ENCODE data around the gene ELP1. TPM values are rescaled to one million over a fixed set of nuclear protein-coding genes. Genes with fewer than 3 reads are reported as not detected.

Gene ELP1
- total and polyA plus RNA-seq, 4 donors = 4.3 to 20.0 (median 16.7) TPM

DNA sequence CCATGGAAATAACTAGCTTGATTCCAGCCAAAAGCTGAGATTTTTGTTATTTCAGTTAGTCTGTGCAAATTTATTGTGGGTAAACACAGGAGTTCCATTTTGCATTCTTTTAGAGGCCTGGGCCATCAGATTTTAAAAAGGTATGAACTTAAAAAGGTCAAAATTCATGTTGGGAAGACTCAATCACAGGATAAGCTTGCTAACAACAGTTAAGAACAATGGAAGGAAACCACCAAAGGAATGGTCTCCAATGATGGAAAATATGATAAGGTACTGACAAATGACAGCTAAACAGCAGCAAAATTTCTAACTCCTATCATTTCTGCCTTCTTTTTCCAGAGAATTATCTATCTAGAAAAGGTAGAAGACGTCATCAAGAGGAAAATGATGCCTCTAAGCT is 16.2 kb upstream of the ELP1 start:
- H3K27ac ChIP-seq (ENCODE audit: low read depth in 1 of 2, low read length in 2 of 2) = no peak overlapping the region
- no peak overlapping the region for H3K4me3 ChIP-seq (ENCODE audit: low read length in 2 of 2)
- ATAC-seq (ENCODE audit: low FRiP score) = no peak
- H3K27me3 ChIP-seq (ENCODE audit: control insufficient read depth in 1 of 2, insufficient read depth in 2 of 2, low read length in 1 of 2) = no peaks in the 10 kb centered on the region
- intact Hi-C loops (cut with DNase I) = loop anchor here (5.0 to 10.0 kb wide), 2 partner anchors 765 to 1308 kb away; no protein-coding TSS in a partner anchor
- no peaks in the 10 kb centered on the region for H3K4me1 ChIP-seq (ENCODE audit: control insufficient read depth in 1 of 2, insufficient read depth in 2 of 2, low read length in 2 of 2)
- H3K9me3 ChIP-seq (ENCODE audit: control insufficient read depth, low read length) = no peaks in the 10 kb centered on the region
- DNase-seq = no peak
- WGBS, 2 donors = 93 to 95% methylated on average over 1 of the region's 1 CpG
- no peaks in the 10 kb centered on the region for H3K36me3 ChIP-seq (ENCODE audit: control insufficient read depth in 1 of 2, insufficient read depth in 2 of 2, low read length in 1 of 2)

DNA sequence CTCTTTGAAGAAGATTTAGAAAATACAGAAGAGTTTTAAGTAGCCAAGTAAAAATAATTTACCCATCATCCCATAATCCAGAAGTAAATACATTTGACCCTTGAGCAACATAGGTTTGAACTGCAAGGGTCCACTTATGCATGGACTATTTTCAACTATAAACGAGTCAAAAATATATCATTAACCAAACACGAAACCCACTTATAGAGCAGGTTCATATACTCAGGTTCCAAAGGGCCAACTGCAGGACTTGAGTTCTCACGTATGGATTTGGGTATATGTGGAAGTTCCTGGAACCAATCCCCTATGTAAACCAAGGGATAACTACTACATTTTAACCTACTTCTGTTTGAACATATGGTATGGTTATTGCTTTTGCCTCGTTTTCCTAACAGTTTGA is 6.1 kb upstream of the ELP1 start:
- no peak for ATAC-seq (ENCODE audit: low FRiP score)
- no peak overlapping the region for H3K27ac ChIP-seq (ENCODE audit: low read depth in 1 of 2, low read length in 2 of 2)
- DNase-seq = no peak
- no peaks in the 10 kb centered on the region for H3K27me3 ChIP-seq (ENCODE audit: control insufficient read depth in 1 of 2, insufficient read depth in 2 of 2, low read length in 1 of 2)
- intact Hi-C loops (cut with DNase I) = loop anchor here in 1 of 2 donors (10.0 kb wide), 1 partner anchor 385 kb away; the partner anchor contains the start of gene EPB41L4B
- H3K9me3 ChIP-seq (ENCODE audit: control insufficient read depth, low read length) = no peaks in the 10 kb centered on the region
- peaks cover 0 to 4% of the 10 kb centered on the region in 2 donors for H3K36me3 ChIP-seq (ENCODE audit: control insufficient read depth in 1 of 2, insufficient read depth in 2 of 2, low read length in 1 of 2)
- H3K4me3 ChIP-seq (ENCODE audit: low read length in 2 of 2) = no peak overlapping the region
- peaks cover 0 to 2% of the 10 kb centered on the region in 2 donors for H3K4me1 ChIP-seq (ENCODE audit: control insufficient read depth in 1 of 2, insufficient read depth in 2 of 2, low read length in 2 of 2)
- 83 to 86% methylated on average over 4 of the region's 4 CpGs for WGBS, 2 donors

DNA sequence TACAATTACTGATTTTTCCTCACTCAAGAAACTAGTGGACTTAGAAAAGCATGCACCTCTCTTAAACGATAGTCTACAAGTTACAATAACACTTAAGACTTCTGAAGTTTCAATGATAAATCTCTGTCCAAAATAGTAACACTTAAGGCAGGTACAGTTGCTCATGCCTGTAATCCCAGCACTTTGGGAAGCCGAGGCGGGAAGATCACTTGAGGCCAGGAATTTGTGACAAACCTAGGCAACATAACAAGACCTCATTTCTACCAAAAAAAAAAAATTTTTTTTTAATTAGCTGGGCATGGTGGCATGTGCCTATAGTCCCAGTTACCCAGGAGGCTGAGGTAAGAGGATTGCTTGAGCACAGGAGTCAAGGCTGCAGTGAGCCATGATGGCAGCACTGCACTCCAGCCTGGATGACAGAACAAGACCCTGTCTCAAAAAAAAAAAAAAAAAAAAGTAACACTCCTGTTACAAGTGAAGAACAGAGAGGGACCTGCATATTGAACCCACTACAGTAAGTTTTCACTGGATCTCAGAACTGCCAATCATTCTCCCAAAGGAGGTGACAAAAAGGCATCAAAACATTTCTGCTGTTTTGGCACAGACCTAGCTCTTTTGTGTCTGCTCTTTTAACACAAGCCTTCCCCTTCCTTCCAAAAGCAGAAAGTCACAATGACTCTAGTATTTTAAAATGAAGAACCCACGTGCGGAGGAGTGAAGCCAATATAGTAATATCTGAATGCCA is 3.8 kb upstream of the ELP1 start:
- no peak for ATAC-seq (ENCODE audit: low FRiP score)
- DNase-seq = no peak
- intact Hi-C loops (cut with DNase I) = loop anchor here in 1 of 2 donors (10.0 kb wide), 1 partner anchor 387 kb away; the partner anchor contains the start of gene EPB41L4B
- H3K9me3 ChIP-seq (ENCODE audit: control insufficient read depth, low read length) = no peaks in the 10 kb centered on the region
- H3K4me3 ChIP-seq (ENCODE audit: low read length in 2 of 2) = no peak overlapping the region
- H3K27ac ChIP-seq (ENCODE audit: low read depth in 1 of 2, low read length in 2 of 2) = no peak overlapping the region
- peaks cover 0 to 2% of the 10 kb centered on the region in 2 donors for H3K4me1 ChIP-seq (ENCODE audit: control insufficient read depth in 1 of 2, insufficient read depth in 2 of 2, low read length in 2 of 2)
- H3K36me3 ChIP-seq (ENCODE audit: control insufficient read depth in 1 of 2, insufficient read depth in 2 of 2, low read length in 1 of 2) = peaks cover 0 to 4% of the 10 kb centered on the region in 2 donors
- H3K27me3 ChIP-seq (ENCODE audit: control insufficient read depth in 1 of 2, insufficient read depth in 2 of 2, low read length in 1 of 2) = no peaks in the 10 kb centered on the region
- 76 to 82% methylated on average over 5 of the region's 5 CpGs for WGBS, 2 donors

- DNase-seq = peak; percentile 78 to 91
- H3K4me3 ChIP-seq (ENCODE audit: low read length in 2 of 2) = peak within 1 kb of the TSS; percentile 61 to 62
- intact Hi-C loops (cut with DNase I) = loop anchor here in 1 of 2 donors (1.0 to 10.0 kb wide), 3 partner anchors 75 to 390 kb away; partner anchors contain the start of gene EPB41L4B
Observed at GRCh38 chr9:108934323-108934893, 484 bp upstream of the ELP1 start, which contains the start of gene ABITRAM. Gene ABITRAM (plus strand): TSS chr9:108934400. CDS start chr9:108934487, 87 bp downstream.

GRCh38 chr9:108933231-108933717 is 650 bp downstream of the ELP1 start:
- H3K4me1 ChIP-seq (ENCODE audit: control insufficient read depth in 1 of 2, insufficient read depth in 2 of 2, low read length in 2 of 2) = peaks cover 0 to 5% of the 10 kb centered on the region in 2 donors
- H3K9me3 ChIP-seq (ENCODE audit: control insufficient read depth, low read length) = no peaks in the 10 kb centered on the region
- H3K4me3 ChIP-seq (ENCODE audit: low read length in 2 of 2) = peak overlapping the region; percentile 61 to 62
- no peaks in the 10 kb centered on the region for H3K27me3 ChIP-seq (ENCODE audit: control insufficient read depth in 1 of 2, insufficient read depth in 2 of 2, low read length in 1 of 2)
- peak overlapping the region in 1 of 2 donors; percentile 64 for H3K27ac ChIP-seq (ENCODE audit: low read depth in 1 of 2, low read length in 2 of 2)
- DNase-seq (no peak), ATAC-seq (ENCODE audit: low FRiP score) (no peak)
- H3K36me3 ChIP-seq (ENCODE audit: control insufficient read depth in 1 of 2, insufficient read depth in 2 of 2, low read length in 1 of 2) = peaks cover 0 to 2% of the 10 kb centered on the region in 2 donors
- 0 to 1% methylated on average over 25 of the region's 25 CpGs for WGBS, 2 donors
- intact Hi-C loops (cut with DNase I) = loop anchor here in 1 of 2 donors (10.0 kb wide), 1 partner anchor 392 kb away; the partner anchor contains the start of gene EPB41L4B

More at GRCh38 chr9:108934323-108934893, 484 bp upstream of the ELP1 start, which contains the start of gene ABITRAM:
- Histone ChIP-seq H3K36me3 (ENCODE audit: control insufficient read depth in 1 of 2, insufficient read depth in 2 of 2, low read length in 1 of 2) (no peaks in the 10 kb centered on the region), H3K4me1 (ENCODE audit: control insufficient read depth in 1 of 2, insufficient read depth in 2 of 2, low read length in 2 of 2) (peaks cover 0 to 5% of the 10 kb centered on the region in 2 donors), H3K27ac (ENCODE audit: low read depth in 1 of 2, low read length in 2 of 2) (peak within 1 kb of the TSS in 1 of 2 donors; percentile 79), H3K9me3 (ENCODE audit: control insufficient read depth, low read length) (no peaks in the 10 kb centered on the region), H3K27me3 (ENCODE audit: control insufficient read depth in 1 of 2, insufficient read depth in 2 of 2, low read length in 1 of 2) (no peaks in the 10 kb centered on the region)
- 0% methylated on average over 46 to 47 of the region's 47 CpGs for WGBS, 2 donors
- ATAC-seq (ENCODE audit: low FRiP score) = peak; percentile 96

DNA sequence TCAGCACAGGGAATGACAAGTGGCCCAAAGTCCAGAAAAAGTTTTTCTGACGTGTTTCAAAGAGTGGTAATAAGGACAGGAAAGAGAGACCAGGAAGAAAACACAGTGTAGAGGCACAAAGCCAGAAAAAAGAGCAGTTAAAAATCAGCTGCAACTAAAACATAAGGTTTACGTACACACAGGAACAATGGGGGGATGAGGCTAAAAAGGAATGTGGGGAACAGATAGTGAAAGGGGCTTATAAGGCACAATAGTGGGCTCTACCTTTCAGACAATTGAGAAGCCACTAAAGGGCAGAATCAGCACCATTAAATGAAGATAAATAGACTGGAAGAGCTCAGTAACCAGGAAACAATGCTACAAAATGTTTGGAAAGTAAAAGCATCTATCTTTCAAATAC is 5.5 kb downstream of the ELP1 start:
- Histone ChIP-seq H3K4me3 (ENCODE audit: low read length in 2 of 2) (no peak overlapping the region), H3K36me3 (ENCODE audit: control insufficient read depth in 1 of 2, insufficient read depth in 2 of 2, low read length in 1 of 2) (peaks cover 6 to 11% of the 10 kb centered on the region in 2 donors), H3K27ac (ENCODE audit: low read depth in 1 of 2, low read length in 2 of 2) (no peak overlapping the region), H3K4me1 (ENCODE audit: control insufficient read depth in 1 of 2, insufficient read depth in 2 of 2, low read length in 2 of 2) (peaks cover 0 to 3% of the 10 kb centered on the region in 2 donors), H3K9me3 (ENCODE audit: control insufficient read depth, low read length) (no peaks in the 10 kb centered on the region), H3K27me3 (ENCODE audit: control insufficient read depth in 1 of 2, insufficient read depth in 2 of 2, low read length in 1 of 2) (no peaks in the 10 kb centered on the region)
- intact Hi-C loops (cut with DNase I) = no loop called here
- no peak for ATAC-seq (ENCODE audit: low FRiP score)
- no peak for DNase-seq
- WGBS, 2 donors = 66 to 82% methylated on average over 2 of the region's 2 CpGs

GRCh38 chr9:108924466-108924865 is 9.5 kb downstream of the ELP1 start:
- intact Hi-C loops (cut with DNase I) = no loop called here
- Histone ChIP-seq H3K9me3 (ENCODE audit: control insufficient read depth, low read length) (no peaks in the 10 kb centered on the region), H3K4me1 (ENCODE audit: control insufficient read depth in 1 of 2, insufficient read depth in 2 of 2, low read length in 2 of 2) (no peaks in the 10 kb centered on the region), H3K27ac (ENCODE audit: low read depth in 1 of 2, low read length in 2 of 2) (no peak overlapping the region), H3K4me3 (ENCODE audit: low read length in 2 of 2) (no peak overlapping the region), H3K27me3 (ENCODE audit: control insufficient read depth in 1 of 2, insufficient read depth in 2 of 2, low read length in 1 of 2) (no peaks in the 10 kb centered on the region), H3K36me3 (ENCODE audit: control insufficient read depth in 1 of 2, insufficient read depth in 2 of 2, low read length in 1 of 2) (peaks cover 8 to 11% of the 10 kb centered on the region in 2 donors)
- no peak for DNase-seq
- no peak for ATAC-seq (ENCODE audit: low FRiP score)

GRCh38 chr9:108921200-108921599 is 12.7 kb downstream of the ELP1 start:
- Histone ChIP-seq H3K36me3 (ENCODE audit: control insufficient read depth in 1 of 2, insufficient read depth in 2 of 2, low read length in 1 of 2) (peaks cover 3 to 12% of the 10 kb centered on the region in 2 donors), H3K4me1 (ENCODE audit: control insufficient read depth in 1 of 2, insufficient read depth in 2 of 2, low read length in 2 of 2) (no peaks in the 10 kb centered on the region), H3K4me3 (ENCODE audit: low read length in 2 of 2) (no peak overlapping the region), H3K27me3 (ENCODE audit: control insufficient read depth in 1 of 2, insufficient read depth in 2 of 2, low read length in 1 of 2) (no peaks in the 10 kb centered on the region), H3K27ac (ENCODE audit: low read depth in 1 of 2, low read length in 2 of 2) (no peak overlapping the region), H3K9me3 (ENCODE audit: control insufficient read depth, low read length) (no peaks in the 10 kb centered on the region)
- DNase-seq (no peak), ATAC-seq (ENCODE audit: low FRiP score) (no peak)
- intact Hi-C loops (cut with DNase I) = no loop called here
- 86 to 91% methylated on average over 1 of the region's 1 CpG for WGBS, 2 donors
